HCT116 (cell line): ENCODE data around the gene ARID1A.

Experiments
- EZH2 ChIP-seq: fragments of 200-600 bp; sonication (generic); IDR thresholded peaks from 2 replicates; pipeline ENCODE4 v1.6.1; 2017; ENCODE audit warnings: antibody characterized with exemption, mixed run types
- POLR2A ChIP-seq: IDR thresholded peaks from 2 replicates; pipeline ENCODE4 v1.7.0; 2011; ENCODE audit warnings: borderline replicate concordance; ENCODE audit not compliant: insufficient read depth, insufficient read length; ENCODE audit errors: extremely low read depth
- POLR2AphosphoS5 ChIP-seq: IDR thresholded peaks from 2 replicates; pipeline ENCODE4 v1.6.1; 2011; ENCODE audit warnings: mild to moderate bottlenecking, low read depth, low read length, moderate library complexity
- SIN3A ChIP-seq: IDR thresholded peaks from 2 replicates; pipeline ENCODE4 v1.6.1; 2012; ENCODE audit warnings: low read depth
- TF ChIP-seq, protein P1 (sequence below), 3 experiments: fragments of 200-600 bp in 1 of 3; sonication (generic) in 1 of 3; IDR thresholded peaks in 2 of 3; conservative IDR thresholded peaks in 1 of 3; 2 replicates each; pipeline ENCODE4 v1.5.1; 2012 to 2017; ENCODE audit warnings: low read depth in 2 of 3, low read length in 2 of 3, antibody characterized with exemption in 1 of 3, borderline replicate concordance in 1 of 3, control low read depth in 1 of 3, mild to moderate bottlenecking in 1 of 3, mixed read lengths in 1 of 3, mixed run types in 1 of 3, moderate library complexity in 1 of 3; ENCODE audit not compliant: insufficient read depth in 1 of 3
- TF ChIP-seq, protein P2 (sequence below): IDR thresholded peaks from 2 replicates; pipeline ENCODE4 v1.6.1; 2011; ENCODE audit warnings: mild to moderate bottlenecking, low read length, moderate library complexity; ENCODE audit not compliant: insufficient replicate concordance; ENCODE audit errors: extremely low read depth

DNA sequence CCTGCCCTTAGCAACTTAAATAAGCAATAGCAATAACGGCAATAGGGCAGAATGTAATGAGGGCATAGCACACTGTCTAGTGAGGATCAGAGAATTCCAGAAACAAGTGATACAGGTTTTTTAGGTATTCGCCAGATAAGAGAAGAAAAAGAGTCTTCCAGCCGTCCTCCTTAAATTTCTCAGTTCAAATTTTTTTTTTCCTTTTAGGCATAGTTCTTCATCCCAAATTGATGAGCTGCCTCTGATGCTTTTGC, 93.7 kb downstream of the ARID1A start:
- TF ChIP-seq, protein P1, sequence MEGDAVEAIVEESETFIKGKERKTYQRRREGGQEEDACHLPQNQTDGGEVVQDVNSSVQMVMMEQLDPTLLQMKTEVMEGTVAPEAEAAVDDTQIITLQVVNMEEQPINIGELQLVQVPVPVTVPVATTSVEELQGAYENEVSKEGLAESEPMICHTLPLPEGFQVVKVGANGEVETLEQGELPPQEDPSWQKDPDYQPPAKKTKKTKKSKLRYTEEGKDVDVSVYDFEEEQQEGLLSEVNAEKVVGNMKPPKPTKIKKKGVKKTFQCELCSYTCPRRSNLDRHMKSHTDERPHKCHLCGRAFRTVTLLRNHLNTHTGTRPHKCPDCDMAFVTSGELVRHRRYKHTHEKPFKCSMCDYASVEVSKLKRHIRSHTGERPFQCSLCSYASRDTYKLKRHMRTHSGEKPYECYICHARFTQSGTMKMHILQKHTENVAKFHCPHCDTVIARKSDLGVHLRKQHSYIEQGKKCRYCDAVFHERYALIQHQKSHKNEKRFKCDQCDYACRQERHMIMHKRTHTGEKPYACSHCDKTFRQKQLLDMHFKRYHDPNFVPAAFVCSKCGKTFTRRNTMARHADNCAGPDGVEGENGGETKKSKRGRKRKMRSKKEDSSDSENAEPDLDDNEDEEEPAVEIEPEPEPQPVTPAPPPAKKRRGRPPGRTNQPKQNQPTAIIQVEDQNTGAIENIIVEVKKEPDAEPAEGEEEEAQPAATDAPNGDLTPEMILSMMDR (IDR thresholded peaks at IDR 0.05 in 2 of 3, conservative IDR thresholded peaks at IDR 0.05 in 1 of 3; ENCODE audit: borderline replicate concordance in 1 of 3, insufficient read depth in 1 of 3, low read depth in 2 of 3, low read length in 2 of 3) = no peak
- TF ChIP-seq POLR2AphosphoS5 (no peak), SIN3A (no peak), EZH2 (no peak), POLR2A (no peak)
- TF ChIP-seq, protein P2, sequence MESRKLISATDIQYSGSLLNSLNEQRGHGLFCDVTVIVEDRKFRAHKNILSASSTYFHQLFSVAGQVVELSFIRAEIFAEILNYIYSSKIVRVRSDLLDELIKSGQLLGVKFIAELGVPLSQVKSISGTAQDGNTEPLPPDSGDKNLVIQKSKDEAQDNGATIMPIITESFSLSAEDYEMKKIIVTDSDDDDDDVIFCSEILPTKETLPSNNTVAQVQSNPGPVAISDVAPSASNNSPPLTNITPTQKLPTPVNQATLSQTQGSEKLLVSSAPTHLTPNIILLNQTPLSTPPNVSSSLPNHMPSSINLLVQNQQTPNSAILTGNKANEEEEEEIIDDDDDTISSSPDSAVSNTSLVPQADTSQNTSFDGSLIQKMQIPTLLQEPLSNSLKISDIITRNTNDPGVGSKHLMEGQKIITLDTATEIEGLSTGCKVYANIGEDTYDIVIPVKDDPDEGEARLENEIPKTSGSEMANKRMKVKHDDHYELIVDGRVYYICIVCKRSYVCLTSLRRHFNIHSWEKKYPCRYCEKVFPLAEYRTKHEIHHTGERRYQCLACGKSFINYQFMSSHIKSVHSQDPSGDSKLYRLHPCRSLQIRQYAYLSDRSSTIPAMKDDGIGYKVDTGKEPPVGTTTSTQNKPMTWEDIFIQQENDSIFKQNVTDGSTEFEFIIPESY = no peak
